HG03280 (cell line): ENCODE data around the gene SAPCD1.

Experiments
- ATAC-seq: cut with Tn5 transposase; IDR thresholded peaks from one replicate; pipeline ENCODE4 v1.9.1; 2021; ENCODE audit warnings: mild to moderate bottlenecking, moderate library complexity; ENCODE audit not compliant: unreplicated experiment

SAPCD1 gene

GRCh38 chr6:31728767-31729514, 33.5 kb upstream of the SAPCD1 start, which contains the start of gene DDAH2:
TSS of gene DDAH2 (minus strand) at chr6:31729299. CDS start at chr6:31729161, 138 bp downstream.
- no peak for ATAC-seq

GRCh38 chr6:31729515-31729978, 32.9 kb upstream of the SAPCD1 start:
- peak; percentile 44 for ATAC-seq

GRCh38 chr6:31729979-31730630, 32.4 kb upstream of the SAPCD1 start:
- peak; percentile 42 for ATAC-seq

GRCh38 chr6:31730631-31731086, 31.8 kb upstream of the SAPCD1 start:
- no peak for ATAC-seq

- ATAC-seq, result no peak
Observed at GRCh38 chr6:31732029-31732428, 30.4 kb upstream of the SAPCD1 start.

- no peak for ATAC-seq
Observed at GRCh38 chr6:31733734-31734133, 28.7 kb upstream of the SAPCD1 start.

GRCh38 chr6:31734247-31734820, 28.1 kb upstream of the SAPCD1 start:
- ATAC-seq, result no peak

- ATAC-seq, result no peak
Observed at GRCh38 chr6:31734821-31735406, 27.5 kb upstream of the SAPCD1 start.

- peak; percentile 20 for ATAC-seq
Observed at GRCh38 chr6:31736021-31736767, 26.3 kb upstream of the SAPCD1 start, which contains the start of gene CLIC1. TSS of gene CLIC1 (minus strand) at chr6:31736530. CDS start at chr6:31736300, 230 bp downstream.

GRCh38 chr6:31736768-31737314, 25.6 kb upstream of the SAPCD1 start:
- ATAC-seq, result no peak

GRCh38 chr6:31737315-31737990, 25.0 kb upstream of the SAPCD1 start:
- ATAC-seq, result no peak

GRCh38 chr6:31737991-31738979, 24.2 kb upstream of the SAPCD1 start:
- ATAC-seq, result no peak

GRCh38 chr6:31739639-31740396, 22.6 kb upstream of the SAPCD1 start, which contains the start of gene MSH5:
TSS of gene MSH5 (plus strand) at chr6:31740005. CDS start at chr6:31740467, 462 bp downstream.
- ATAC-seq, result peak; percentile 83

- no peak for ATAC-seq
Observed at GRCh38 chr6:31740397-31741223, 21.8 kb upstream of the SAPCD1 start.

GRCh38 chr6:31741815-31742214, 20.6 kb upstream of the SAPCD1 start:
- ATAC-seq, result no peak

- ATAC-seq, result no peak
Observed at GRCh38 chr6:31742894-31743293, 19.6 kb upstream of the SAPCD1 start.

- no peak for ATAC-seq
Observed at GRCh38 chr6:31744422-31744821, 18.0 kb upstream of the SAPCD1 start.
